C4-2B (cell line): ENCODE data around the gene DNAJB1.

ENCODE experiments used
- H3K27ac ChIP-seq: fragments of 450-650 bp; 2 replicates; pipeline ENCODE4 v1.5.1; 2017
- CTCF ChIP-seq: fragments of 450-650 bp; conservative IDR thresholded peaks from 2 replicates; pipeline ENCODE4 v1.5.1; 2017; ENCODE audit warnings: mild to moderate bottlenecking
- ZFX ChIP-seq: fragments of 450-650 bp; IDR thresholded peaks from 2 replicates; pipeline ENCODE4 v1.6.1; 2017

DNAJB1 gene

DNA sequence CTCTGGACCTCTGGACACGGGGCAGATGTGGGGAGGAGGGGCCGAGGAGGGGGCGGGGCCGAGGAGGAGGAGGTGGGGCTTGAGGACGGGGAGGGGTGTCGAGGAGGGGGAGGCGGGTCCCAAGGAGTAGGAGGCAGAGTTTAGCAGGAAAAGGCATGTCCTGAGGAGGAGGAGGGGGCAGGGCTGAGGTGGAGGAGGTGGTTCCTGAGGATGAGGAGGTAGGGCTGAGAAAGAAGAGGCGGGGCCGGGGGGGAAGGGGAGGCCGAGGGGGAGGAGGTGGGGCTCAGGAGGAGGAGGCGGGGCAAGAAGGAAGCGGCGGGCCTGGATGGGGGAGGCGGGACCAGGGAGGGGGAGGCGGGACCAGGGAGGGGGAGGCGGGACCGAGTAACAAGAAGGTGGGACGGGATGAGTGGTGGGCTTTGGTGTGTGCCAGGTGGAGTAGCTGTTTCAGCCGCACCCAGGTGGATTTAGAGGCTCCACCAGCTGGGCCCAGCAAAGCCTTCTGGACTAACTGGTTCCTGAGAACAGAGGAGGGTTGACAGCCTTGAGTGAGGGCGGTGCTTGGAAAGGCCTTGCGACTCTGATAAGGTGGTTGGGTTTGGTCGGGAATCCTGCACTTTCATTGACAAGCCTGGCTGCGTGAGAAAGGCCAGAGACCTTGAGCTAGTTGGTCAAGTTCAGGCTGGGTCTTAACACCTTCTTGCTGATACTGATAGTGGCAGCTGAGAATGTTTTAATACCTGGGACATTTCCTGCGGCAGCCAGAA, 18.9 kb upstream of the DNAJB1 start:
- no peak for TF ChIP-seq ZFX
- no peak for TF ChIP-seq CTCF
- H3K27ac ChIP-seq: peak overlapping the region; percentile 42

- H3K27ac ChIP-seq: no peak overlapping the region
- TF ChIP-seq ZFX (no peak), CTCF (no peak)
These were observed 15.3 kb upstream of the DNAJB1 start for GRCh38 chr19:14533450-14533849.

DNA sequence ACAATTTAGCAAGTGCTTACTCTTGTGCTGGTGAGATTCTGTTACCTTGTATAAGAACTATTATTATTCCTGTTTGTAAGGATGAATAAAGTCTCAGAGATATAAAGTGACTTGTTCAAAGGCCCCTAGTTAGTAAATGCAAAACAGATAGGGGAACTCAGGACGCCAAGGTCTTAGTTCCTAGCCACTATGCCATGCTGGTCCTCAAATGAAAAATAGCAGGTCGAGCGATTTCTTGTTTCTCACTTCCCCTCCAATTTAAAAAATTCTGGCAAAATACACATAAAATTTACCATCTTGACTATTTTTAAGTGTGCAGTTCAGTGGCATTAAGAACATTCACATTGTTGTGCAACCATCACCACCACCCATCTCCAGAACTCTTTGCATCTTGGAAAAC, 12.3 kb upstream of the DNAJB1 start:
- H3K27ac ChIP-seq: no peak overlapping the region
- no peak for TF ChIP-seq CTCF
- TF ChIP-seq ZFX: no peak

- TF ChIP-seq ZFX: no peak
- no peak for TF ChIP-seq CTCF
- peak overlapping the region; percentile 93 for H3K27ac ChIP-seq
These were observed 11.8 kb upstream of the DNAJB1 start for GRCh38 chr19:14530005-14530348.

DNA sequence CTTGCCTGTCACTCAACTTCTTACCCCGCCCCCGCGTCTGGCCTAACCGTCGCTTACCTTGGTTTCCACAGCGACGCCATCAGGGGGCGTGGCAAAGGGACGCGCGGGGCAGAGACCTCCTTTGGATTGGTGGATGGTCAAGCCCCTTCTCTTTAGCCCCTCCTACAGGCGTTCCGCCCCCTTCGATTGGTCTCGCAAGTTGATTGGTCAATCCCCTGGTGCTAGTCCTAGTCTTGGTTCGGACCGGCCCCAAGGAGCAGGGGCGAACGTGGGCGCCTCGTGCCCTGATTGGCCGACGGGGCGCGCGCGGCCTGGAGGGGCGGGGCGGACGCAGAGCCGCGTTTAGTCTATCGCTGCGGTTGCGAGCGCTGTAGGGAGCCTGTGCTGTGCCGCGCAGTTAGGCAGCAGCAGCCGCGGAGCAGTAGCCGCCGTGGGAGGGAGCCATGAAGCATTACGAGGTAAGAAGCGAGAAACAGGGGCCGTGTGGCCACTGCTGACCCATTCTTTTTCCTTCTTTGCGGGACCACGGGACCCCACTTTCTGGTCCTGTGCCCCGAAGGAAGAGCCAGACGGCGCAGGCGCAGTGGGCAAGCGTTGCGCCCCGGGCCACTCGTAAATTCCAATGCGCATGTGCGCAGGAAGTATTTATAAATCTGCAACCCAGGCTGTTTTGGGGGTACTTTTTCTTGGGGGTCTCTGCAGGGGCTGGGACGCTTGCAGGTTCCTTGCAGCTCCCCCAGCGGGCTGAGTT, 11.2 kb upstream of the DNAJB1 start, which contains the start of gene TECR:
TECR (plus strand) TSS at position 341 of the 751 bp plus-strand sequence; CDS start at position 444, 103 bp downstream.
- TF ChIP-seq ZFX (no peak), CTCF (no peak)
- peak within 1 kb of the TSS; percentile 93 for H3K27ac ChIP-seq

GRCh38 chr19:14528419-14529253, 10.4 kb upstream of the DNAJB1 start:
- TF ChIP-seq CTCF (no peak), ZFX (no peak)
- H3K27ac ChIP-seq: peak overlapping the region; percentile 93
